Measurements from ENCODE around the gene USH1C.

The USH1C gene

DNA sequence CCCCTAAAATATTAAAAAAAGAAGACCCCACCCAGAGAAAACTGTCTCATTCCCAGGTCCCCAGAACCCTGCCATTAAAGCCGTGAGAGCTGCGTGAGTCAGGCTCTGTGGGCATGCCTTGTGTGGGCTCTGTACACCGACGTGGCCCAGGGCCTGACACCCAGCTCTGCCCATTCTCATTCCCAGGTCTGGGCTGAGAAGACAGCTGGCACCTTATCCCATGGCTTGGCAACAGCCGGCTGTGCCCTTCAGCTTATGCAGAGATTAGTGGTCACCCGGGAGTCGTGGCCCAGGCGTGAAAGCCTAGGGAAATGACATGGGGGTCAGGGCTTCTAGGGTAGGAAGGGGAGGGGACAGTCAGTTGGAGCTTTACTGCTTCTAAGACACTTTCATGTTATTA lies 34.7 kb upstream of the USH1C start:
- Histone ChIP-seq H3K9ac (ENCODE audit: low read depth, low read length) (no peak overlapping the region), H3K9me3 (ENCODE audit: control insufficient read depth, insufficient read depth, low read length) (no peaks in the 10 kb centered on the region), H3K4me1 (ENCODE audit: control insufficient read depth, insufficient read depth, low read length) (peaks cover 9% of the 10 kb centered on the region), H3K4me3 (ENCODE audit: low read depth, low read length) (no peak overlapping the region), H3K36me3 (ENCODE audit: control insufficient read depth, insufficient read depth, low read length) (no peaks in the 10 kb centered on the region), H3K27me3 (ENCODE audit: control insufficient read depth, insufficient read depth, low read length) (no peaks in the 10 kb centered on the region)

DNA sequence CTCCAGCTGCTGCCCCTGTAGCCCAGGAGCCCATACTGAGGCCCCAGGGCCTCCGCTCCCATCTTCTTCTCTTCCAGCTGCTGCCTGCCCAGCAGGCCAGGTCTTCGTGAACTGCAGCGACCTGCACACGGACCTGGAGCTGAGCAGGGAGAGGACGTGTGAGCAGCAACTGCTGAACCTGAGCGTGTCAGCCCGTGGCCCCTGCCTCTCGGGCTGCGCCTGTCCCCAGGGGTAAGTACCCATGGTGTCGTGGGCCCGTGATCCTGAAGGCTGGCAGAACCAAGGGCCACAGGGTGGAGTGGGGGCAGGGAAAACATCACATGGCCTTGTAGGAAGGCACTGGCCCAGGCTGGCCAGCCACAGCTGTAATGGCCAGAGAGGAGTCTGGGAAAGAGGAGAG lies 34.1 kb upstream of the USH1C start:
- Histone ChIP-seq H3K9ac (ENCODE audit: low read depth, low read length) (no peak overlapping the region), H3K27me3 (ENCODE audit: control insufficient read depth, insufficient read depth, low read length) (no peaks in the 10 kb centered on the region), H3K4me1 (ENCODE audit: control insufficient read depth, insufficient read depth, low read length) (peaks cover 9% of the 10 kb centered on the region), H3K9me3 (ENCODE audit: control insufficient read depth, insufficient read depth, low read length) (no peaks in the 10 kb centered on the region), H3K4me3 (ENCODE audit: low read depth, low read length) (no peak overlapping the region), H3K36me3 (ENCODE audit: control insufficient read depth, insufficient read depth, low read length) (no peaks in the 10 kb centered on the region)

DNA sequence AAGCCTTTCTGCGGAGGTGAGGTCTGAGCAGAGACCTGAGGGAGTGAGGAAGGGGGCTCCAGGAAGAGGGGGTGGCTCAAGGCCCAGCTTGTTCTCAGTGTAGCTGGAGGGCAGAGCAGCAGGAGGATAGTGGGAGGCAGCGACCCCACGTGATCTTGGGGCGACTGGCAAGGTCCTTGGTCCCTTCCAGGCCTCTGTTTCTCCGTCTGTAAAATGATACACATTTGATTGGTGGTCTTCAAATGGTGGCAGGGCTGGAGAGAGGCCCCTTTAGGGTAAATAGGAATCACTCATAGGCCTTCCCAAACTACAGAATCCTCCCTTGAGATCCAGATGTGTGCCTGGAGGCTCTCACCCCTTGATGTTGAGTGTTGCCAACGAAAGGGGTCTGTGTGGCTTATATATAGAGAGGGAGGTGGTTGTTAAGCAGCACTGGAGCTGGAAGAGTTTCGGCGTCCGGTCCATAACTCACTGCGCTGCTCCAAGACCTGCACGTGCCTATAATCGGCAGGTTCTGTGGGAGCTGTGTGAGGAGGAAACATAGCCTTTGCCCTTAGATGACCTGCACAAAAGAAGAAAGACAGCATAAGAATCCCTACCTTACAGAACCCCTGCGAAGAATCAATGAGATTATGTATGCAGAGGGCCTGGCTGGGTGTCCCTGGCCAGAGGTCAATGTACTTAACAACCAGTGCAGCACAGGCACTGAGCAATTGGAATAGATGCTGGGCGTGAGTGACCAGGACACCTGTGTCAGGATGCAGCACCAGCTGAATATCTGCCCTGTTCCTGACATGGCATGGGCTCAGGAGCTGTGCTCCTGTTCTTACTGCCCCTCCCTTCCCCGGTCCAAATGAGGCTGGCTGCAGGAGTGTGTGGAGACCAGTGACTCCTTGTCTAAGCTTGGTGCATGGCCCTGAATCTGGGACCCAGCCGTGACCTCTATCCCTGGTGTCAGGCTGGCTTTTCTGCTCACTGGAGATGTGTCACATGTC lies 31.5 kb upstream of the USH1C start:
- Histone ChIP-seq H3K4me1 (ENCODE audit: control insufficient read depth, insufficient read depth, low read length) (peaks cover 8% of the 10 kb centered on the region), H3K27me3 (ENCODE audit: control insufficient read depth, insufficient read depth, low read length) (no peaks in the 10 kb centered on the region), H3K9me3 (ENCODE audit: control insufficient read depth, insufficient read depth, low read length) (no peaks in the 10 kb centered on the region), H3K9ac (ENCODE audit: low read depth, low read length) (no peak overlapping the region), H3K4me3 (ENCODE audit: low read depth, low read length) (no peak overlapping the region), H3K36me3 (ENCODE audit: control insufficient read depth, insufficient read depth, low read length) (no peaks in the 10 kb centered on the region)

DNA sequence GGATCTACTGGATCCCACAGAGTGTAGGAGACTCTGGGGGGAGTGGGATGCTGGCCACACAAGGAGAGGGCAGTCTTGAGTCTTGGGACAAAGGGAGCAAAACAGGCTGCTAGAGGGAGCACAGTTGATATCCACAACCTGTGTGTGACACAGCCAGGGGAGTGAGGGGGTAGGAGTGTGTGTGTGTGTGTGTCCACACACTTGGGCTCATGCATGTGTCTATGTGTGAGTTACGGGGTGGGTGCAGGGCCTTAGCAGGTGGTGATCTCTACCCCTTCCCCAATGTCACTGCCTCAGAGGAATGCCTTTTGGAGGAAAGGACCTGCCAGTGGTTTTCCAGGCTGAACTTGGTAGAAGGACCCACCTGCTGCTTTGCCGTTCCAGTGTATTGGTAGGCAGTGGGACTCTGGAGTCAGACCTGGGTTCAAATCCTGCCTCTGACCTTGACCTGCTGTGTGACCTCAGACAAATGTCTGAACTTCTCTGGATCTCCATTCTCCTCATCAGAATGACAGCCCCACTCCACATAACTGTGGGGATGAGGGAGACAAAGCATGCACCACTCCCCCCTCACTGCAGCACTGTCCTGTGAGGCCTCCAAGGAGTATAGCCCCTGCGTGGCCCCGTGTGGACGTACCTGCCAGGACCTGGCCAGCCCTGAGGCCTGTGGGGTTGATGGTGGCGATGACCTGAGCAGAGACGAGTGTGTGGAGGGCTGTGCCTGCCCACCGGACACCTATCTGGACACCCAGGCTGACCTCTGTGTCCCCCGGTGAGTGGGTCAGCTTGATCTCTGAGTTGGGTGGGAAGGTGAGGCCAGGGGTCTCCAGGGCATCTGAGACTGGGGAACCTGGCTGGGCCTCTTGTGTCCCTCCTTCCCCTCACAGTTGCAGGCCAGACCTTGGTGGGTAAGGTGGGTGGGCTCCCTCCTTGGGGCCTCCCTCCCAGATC lies 30.2 kb upstream of the USH1C start:
- Histone ChIP-seq H3K4me3 (ENCODE audit: low read depth, low read length) (no peak overlapping the region), H3K4me1 (ENCODE audit: control insufficient read depth, insufficient read depth, low read length) (peaks cover 4% of the 10 kb centered on the region), H3K9me3 (ENCODE audit: control insufficient read depth, insufficient read depth, low read length) (no peaks in the 10 kb centered on the region), H3K27me3 (ENCODE audit: control insufficient read depth, insufficient read depth, low read length) (no peaks in the 10 kb centered on the region), H3K36me3 (ENCODE audit: control insufficient read depth, insufficient read depth, low read length) (no peaks in the 10 kb centered on the region), H3K9ac (ENCODE audit: low read depth, low read length) (no peak overlapping the region)

DNA sequence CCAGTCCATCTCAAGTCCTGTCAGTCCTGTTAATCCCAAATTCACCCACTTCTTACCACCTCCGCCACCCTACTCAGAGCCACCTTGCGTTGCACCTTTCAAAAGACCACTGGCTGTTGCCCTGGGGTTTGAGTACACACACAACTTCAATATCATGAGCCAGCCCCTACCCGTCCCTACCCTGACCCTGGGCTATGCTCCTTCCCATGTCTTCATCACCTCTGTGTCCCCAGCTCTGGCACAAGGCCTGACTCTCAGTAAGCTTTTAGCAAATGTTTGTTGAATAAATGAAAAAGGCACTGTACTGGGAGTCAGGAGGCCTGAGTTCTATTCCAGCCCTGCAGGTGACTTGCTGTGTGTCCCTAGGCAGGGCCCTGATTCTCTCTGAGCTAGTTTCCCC lies 29.3 kb upstream of the USH1C start:
- Histone ChIP-seq H3K9ac (ENCODE audit: low read depth, low read length) (no peak overlapping the region), H3K27me3 (ENCODE audit: control insufficient read depth, insufficient read depth, low read length) (no peaks in the 10 kb centered on the region), H3K4me1 (ENCODE audit: control insufficient read depth, insufficient read depth, low read length) (peaks cover 4% of the 10 kb centered on the region), H3K4me3 (ENCODE audit: low read depth, low read length) (no peak overlapping the region), H3K36me3 (ENCODE audit: control insufficient read depth, insufficient read depth, low read length) (no peaks in the 10 kb centered on the region), H3K9me3 (ENCODE audit: control insufficient read depth, insufficient read depth, low read length) (no peaks in the 10 kb centered on the region)

DNA sequence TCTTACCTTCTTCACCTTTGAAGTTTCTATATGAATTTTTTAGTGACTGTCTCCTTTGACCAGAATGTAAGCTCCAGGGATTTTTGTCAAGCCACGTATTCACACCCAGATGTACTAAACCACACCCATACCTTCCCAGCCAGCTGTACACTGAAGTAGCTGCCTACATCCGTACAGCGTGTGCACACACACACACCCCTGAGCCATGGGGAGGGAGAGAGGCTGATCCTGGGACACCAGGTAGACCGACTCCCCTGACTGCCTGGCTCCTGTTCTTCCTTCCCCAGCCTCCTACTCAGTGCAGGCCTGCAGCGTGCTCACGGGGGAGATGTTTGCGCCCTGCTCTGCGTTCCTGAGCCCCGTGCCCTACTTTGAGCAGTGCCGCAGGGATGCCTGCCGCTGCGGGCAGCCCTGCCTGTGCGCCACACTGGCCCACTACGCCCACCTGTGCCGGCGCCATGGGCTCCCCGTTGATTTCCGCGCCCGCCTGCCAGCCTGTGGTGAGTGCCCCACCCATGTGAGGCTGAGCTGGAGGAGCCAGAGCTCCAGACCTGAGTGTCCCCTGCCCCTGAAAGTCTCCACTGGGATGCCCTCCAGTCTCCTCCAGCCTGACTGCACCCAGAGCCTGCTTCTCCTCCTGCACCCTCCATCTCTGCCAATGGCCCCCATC lies 28.7 kb upstream of the USH1C start:
- Histone ChIP-seq H3K4me3 (ENCODE audit: low read depth, low read length) (no peak overlapping the region), H3K9me3 (ENCODE audit: control insufficient read depth, insufficient read depth, low read length) (no peaks in the 10 kb centered on the region), H3K4me1 (ENCODE audit: control insufficient read depth, insufficient read depth, low read length) (peaks cover 4% of the 10 kb centered on the region), H3K9ac (ENCODE audit: low read depth, low read length) (no peak overlapping the region), H3K27me3 (ENCODE audit: control insufficient read depth, insufficient read depth, low read length) (no peaks in the 10 kb centered on the region), H3K36me3 (ENCODE audit: control insufficient read depth, insufficient read depth, low read length) (no peaks in the 10 kb centered on the region)

DNA sequence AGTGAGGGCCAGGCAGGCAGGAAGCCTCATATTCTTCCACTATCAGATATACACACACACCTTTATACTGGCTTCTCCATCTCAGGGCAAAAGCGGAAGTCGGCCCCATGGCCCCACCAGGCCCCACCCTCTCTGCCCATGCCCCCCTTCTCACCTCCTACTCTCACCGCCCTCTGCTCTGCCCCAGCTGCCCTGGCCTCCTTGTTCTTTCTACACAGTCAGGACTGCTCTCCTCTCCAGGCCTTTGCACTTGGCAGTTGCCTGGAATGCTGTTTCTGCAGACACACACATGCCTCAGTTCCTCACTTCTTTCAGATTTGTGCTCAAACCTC lies 28.1 kb upstream of the USH1C start:
- H3K4me3 ChIP-seq (ENCODE audit: low read depth, low read length) = no peak overlapping the region
- H3K27me3 ChIP-seq (ENCODE audit: control insufficient read depth, insufficient read depth, low read length) = no peaks in the 10 kb centered on the region
- no peaks in the 10 kb centered on the region for H3K9me3 ChIP-seq (ENCODE audit: control insufficient read depth, insufficient read depth, low read length)
- H3K9ac ChIP-seq (ENCODE audit: low read depth, low read length) = no peak overlapping the region
- no peaks in the 10 kb centered on the region for H3K36me3 ChIP-seq (ENCODE audit: control insufficient read depth, insufficient read depth, low read length)
- peaks cover 4% of the 10 kb centered on the region for H3K4me1 ChIP-seq (ENCODE audit: control insufficient read depth, insufficient read depth, low read length)

DNA sequence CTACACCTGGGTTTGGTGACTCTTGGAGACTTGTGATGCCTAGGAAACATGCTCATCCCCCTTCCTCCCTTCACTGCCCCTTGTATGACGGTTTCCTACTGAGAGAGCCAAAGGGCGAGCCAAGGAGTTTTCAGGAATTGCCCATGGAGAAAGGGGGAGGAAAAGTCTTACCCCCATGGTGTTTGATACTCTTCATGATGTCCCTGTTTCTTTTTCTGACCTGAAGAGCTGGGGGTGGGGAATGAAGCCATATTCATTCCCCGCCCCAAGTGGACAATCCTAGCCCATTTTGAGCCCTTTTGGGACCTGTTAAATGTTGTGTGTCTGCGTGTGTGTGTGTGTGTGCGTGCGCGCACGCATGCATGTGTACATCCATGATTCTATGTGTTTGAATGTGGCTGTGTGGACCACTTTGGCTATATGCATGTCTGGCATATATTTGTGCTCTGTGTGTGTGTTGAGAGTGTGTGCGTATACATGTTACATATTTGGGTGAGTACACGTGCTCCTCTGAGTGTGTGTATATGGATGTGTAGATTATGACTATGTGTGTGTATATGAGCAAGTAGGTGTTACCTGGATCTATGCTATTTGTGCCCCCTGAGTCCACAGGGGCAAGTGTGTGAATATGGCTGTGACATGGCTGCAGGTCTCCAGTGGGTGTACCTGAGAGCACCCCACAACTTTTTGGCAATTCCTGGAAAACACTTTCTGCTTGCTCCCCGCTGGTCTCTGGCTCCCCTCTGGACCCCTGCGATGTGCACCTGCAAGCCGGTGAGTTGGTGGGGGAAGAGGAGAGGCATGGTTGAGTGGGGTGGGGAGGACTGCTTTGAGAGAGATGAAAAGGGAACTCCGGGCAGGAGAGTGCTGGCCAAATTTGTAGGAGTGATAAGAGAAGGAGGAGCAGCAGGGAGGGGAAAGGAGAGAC lies 27.5 kb upstream of the USH1C start:
- no peaks in the 10 kb centered on the region for H3K36me3 ChIP-seq (ENCODE audit: control insufficient read depth, insufficient read depth, low read length)
- H3K9me3 ChIP-seq (ENCODE audit: control insufficient read depth, insufficient read depth, low read length) = no peaks in the 10 kb centered on the region
- no peaks in the 10 kb centered on the region for H3K27me3 ChIP-seq (ENCODE audit: control insufficient read depth, insufficient read depth, low read length)
- H3K4me3 ChIP-seq (ENCODE audit: low read depth, low read length) = no peak overlapping the region
- peaks cover 4% of the 10 kb centered on the region for H3K4me1 ChIP-seq (ENCODE audit: control insufficient read depth, insufficient read depth, low read length)
- no peak overlapping the region for H3K9ac ChIP-seq (ENCODE audit: low read depth, low read length)

DNA sequence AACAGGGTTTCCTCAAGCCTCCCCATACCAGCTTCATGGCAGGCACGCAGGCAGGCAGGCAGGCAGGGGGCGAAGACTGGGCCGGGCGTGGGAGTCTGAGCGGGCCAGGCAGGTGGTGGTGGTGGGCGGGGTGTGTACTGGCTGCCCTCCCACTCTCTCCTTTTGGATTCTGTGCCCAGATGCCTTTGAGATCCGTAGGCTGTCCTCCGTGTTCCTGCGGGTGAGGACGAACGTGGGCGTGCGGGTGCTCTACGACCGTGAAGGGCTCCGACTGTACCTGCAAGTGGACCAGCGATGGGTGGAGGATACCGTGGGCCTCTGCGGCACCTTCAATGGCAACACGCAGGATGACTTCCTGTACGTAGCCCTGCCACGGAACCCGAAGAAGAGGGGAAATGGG lies 25.8 kb upstream of the USH1C start:
- H3K9me3 ChIP-seq (ENCODE audit: control insufficient read depth, insufficient read depth, low read length) = no peaks in the 10 kb centered on the region
- H3K4me3 ChIP-seq (ENCODE audit: low read depth, low read length) = no peak overlapping the region

DNA sequence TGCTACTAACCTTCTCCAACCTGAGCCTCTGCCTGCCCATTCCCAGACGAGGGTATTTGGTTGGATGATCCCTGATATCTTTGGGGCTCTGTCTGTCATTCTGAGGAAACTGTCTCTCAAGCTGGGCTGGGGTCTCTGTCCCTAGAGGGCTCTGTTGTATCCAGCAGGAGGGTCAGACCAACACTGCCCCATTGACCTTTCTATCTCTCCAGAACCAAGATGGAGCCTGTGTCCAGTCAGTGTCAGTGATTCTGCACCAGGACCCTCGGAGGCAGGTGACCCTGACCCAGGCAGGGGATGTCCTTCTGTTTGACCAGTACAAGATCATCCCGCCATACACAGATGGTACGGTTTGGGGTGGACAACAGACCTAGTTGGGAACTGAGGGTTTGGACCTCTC lies 24.7 kb upstream of the USH1C start:
- Histone ChIP-seq H3K4me1 (ENCODE audit: control insufficient read depth, insufficient read depth, low read length) (no peaks in the 10 kb centered on the region), H3K36me3 (ENCODE audit: control insufficient read depth, insufficient read depth, low read length) (no peaks in the 10 kb centered on the region), H3K9me3 (ENCODE audit: control insufficient read depth, insufficient read depth, low read length) (no peaks in the 10 kb centered on the region), H3K9ac (ENCODE audit: low read depth, low read length) (no peak overlapping the region), H3K27me3 (ENCODE audit: control insufficient read depth, insufficient read depth, low read length) (no peaks in the 10 kb centered on the region), H3K4me3 (ENCODE audit: low read depth, low read length) (no peak overlapping the region)

More for the DNA sequence above, 25.8 kb upstream of the USH1C start:
- Histone ChIP-seq H3K4me1 (ENCODE audit: control insufficient read depth, insufficient read depth, low read length) (no peaks in the 10 kb centered on the region), H3K36me3 (ENCODE audit: control insufficient read depth, insufficient read depth, low read length) (no peaks in the 10 kb centered on the region), H3K27me3 (ENCODE audit: control insufficient read depth, insufficient read depth, low read length) (no peaks in the 10 kb centered on the region), H3K9ac (ENCODE audit: low read depth, low read length) (no peak overlapping the region)

DNA sequence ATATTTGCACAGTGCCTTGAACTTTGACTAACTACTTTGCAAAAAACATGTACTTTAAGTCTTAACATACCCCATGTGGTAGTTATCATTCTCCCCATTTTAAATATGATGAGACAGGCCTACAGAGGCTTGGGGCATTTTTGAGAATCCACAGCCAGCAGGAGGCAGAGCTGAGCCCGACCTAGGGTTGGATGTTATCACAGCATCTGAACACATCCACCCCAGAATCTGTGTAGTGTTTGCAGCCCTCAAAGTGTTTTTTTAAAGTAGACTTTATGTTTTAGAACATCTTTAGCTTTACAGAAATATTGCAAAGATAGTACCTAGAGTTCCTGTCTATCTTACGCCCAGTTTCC lies 20.4 kb upstream of the USH1C start:
- Histone ChIP-seq H3K4me1 (ENCODE audit: control insufficient read depth, insufficient read depth, low read length) (no peaks in the 10 kb centered on the region), H3K4me3 (ENCODE audit: low read depth, low read length) (no peak overlapping the region)

More for the DNA sequence above, 20.4 kb upstream of the USH1C start:
- no peaks in the 10 kb centered on the region for H3K36me3 ChIP-seq (ENCODE audit: control insufficient read depth, insufficient read depth, low read length)
- H3K27me3 ChIP-seq (ENCODE audit: control insufficient read depth, insufficient read depth, low read length) = no peaks in the 10 kb centered on the region
- H3K9me3 ChIP-seq (ENCODE audit: control insufficient read depth, insufficient read depth, low read length) = no peaks in the 10 kb centered on the region
- H3K9ac ChIP-seq (ENCODE audit: low read depth, low read length) = no peak overlapping the region
